ENCODE data around the gene ADAM15.

ADAM15 gene

GRCh38 chr1:155064832-155065429 is 13.8 kb downstream of the ADAM15 start:
- DNase-seq (ENCODE audit: low spot score), result no peak
- no peaks in the 10 kb centered on the region for H3K4me1 ChIP-seq (ENCODE audit: insufficient read depth, poor library complexity, severe bottlenecking)
- no peak overlapping the region for H3K4me3 ChIP-seq (ENCODE audit: severe bottlenecking)

GRCh38 chr1:155066777-155067176 is 15.7 kb downstream of the ADAM15 start:
- no peaks in the 10 kb centered on the region for H3K9me3 ChIP-seq (ENCODE audit: severe bottlenecking)
- DNase-seq (ENCODE audit: low spot score) (no peak), ATAC-seq (ENCODE audit: low read depth) (no peak)
- peaks cover 8% of the 10 kb centered on the region for H3K36me3 ChIP-seq (ENCODE audit: low read depth)
- H3K27me3 ChIP-seq (ENCODE audit: insufficient read depth, poor library complexity, severe bottlenecking), result no peaks in the 10 kb centered on the region
- no peaks in the 10 kb centered on the region for H3K4me1 ChIP-seq (ENCODE audit: insufficient read depth, poor library complexity, severe bottlenecking)
- no peak overlapping the region for H3K27ac ChIP-seq (ENCODE audit: poor library complexity, severe bottlenecking)
- TF ChIP-seq, protein P1, sequence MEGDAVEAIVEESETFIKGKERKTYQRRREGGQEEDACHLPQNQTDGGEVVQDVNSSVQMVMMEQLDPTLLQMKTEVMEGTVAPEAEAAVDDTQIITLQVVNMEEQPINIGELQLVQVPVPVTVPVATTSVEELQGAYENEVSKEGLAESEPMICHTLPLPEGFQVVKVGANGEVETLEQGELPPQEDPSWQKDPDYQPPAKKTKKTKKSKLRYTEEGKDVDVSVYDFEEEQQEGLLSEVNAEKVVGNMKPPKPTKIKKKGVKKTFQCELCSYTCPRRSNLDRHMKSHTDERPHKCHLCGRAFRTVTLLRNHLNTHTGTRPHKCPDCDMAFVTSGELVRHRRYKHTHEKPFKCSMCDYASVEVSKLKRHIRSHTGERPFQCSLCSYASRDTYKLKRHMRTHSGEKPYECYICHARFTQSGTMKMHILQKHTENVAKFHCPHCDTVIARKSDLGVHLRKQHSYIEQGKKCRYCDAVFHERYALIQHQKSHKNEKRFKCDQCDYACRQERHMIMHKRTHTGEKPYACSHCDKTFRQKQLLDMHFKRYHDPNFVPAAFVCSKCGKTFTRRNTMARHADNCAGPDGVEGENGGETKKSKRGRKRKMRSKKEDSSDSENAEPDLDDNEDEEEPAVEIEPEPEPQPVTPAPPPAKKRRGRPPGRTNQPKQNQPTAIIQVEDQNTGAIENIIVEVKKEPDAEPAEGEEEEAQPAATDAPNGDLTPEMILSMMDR (IDR thresholded peaks at IDR 0.05; ENCODE audit: poor library complexity, severe bottlenecking), result no peak
- H3K4me3 ChIP-seq (ENCODE audit: severe bottlenecking), result no peak overlapping the region

More at GRCh38 chr1:155064832-155065429, 13.8 kb downstream of the ADAM15 start:
- Histone ChIP-seq H3K27ac (ENCODE audit: poor library complexity, severe bottlenecking) (no peak overlapping the region), H3K9me3 (ENCODE audit: severe bottlenecking) (no peaks in the 10 kb centered on the region), H3K36me3 (ENCODE audit: low read depth) (peaks cover 15% of the 10 kb centered on the region), H3K27me3 (ENCODE audit: insufficient read depth, poor library complexity, severe bottlenecking) (no peaks in the 10 kb centered on the region)
- TF ChIP-seq, protein P1 (IDR thresholded peaks at IDR 0.05; ENCODE audit: poor library complexity, severe bottlenecking), result no peak
- no peak for ATAC-seq (ENCODE audit: low read depth)

DNA sequence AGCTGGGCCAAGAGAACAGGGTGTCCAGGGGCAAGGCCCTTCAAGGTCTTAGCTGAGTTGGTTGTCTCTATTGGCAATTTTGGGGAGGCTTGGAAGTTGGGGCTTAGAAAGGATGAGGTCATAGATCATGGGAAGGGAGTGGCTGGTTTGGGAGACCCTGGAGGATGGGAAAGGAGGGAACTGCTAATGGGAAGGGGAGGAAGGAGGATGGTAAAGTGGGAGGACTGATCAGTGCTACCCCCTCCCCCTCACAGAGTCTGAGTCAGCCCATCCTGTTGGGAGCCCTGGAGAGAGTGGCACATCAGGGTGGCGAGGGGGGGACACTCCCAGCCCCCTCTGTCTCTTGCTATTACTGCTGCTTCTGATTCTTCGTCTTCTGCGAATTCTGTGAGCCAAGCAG is 17.5 kb downstream of the ADAM15 start:
- TF ChIP-seq, protein P1 (IDR thresholded peaks at IDR 0.05; ENCODE audit: poor library complexity, severe bottlenecking), result no peak
- Histone ChIP-seq H3K27me3 (ENCODE audit: insufficient read depth, poor library complexity, severe bottlenecking) (no peaks in the 10 kb centered on the region), H3K4me3 (ENCODE audit: severe bottlenecking) (no peak overlapping the region), H3K27ac (ENCODE audit: poor library complexity, severe bottlenecking) (no peak overlapping the region), H3K9me3 (ENCODE audit: severe bottlenecking) (no peaks in the 10 kb centered on the region), H3K4me1 (ENCODE audit: insufficient read depth, poor library complexity, severe bottlenecking) (no peaks in the 10 kb centered on the region), H3K36me3 (ENCODE audit: low read depth) (no peaks in the 10 kb centered on the region)
- DNase-seq (ENCODE audit: low spot score), result no peak
- ATAC-seq (ENCODE audit: low read depth), result no peak

GRCh38 chr1:155069551-155070157 is 18.5 kb downstream of the ADAM15 start:
- Histone ChIP-seq H3K36me3 (ENCODE audit: low read depth) (no peaks in the 10 kb centered on the region), H3K4me3 (ENCODE audit: severe bottlenecking) (no peak overlapping the region), H3K27ac (ENCODE audit: poor library complexity, severe bottlenecking) (no peak overlapping the region), H3K4me1 (ENCODE audit: insufficient read depth, poor library complexity, severe bottlenecking) (no peaks in the 10 kb centered on the region), H3K9me3 (ENCODE audit: severe bottlenecking) (no peaks in the 10 kb centered on the region), H3K27me3 (ENCODE audit: insufficient read depth, poor library complexity, severe bottlenecking) (no peaks in the 10 kb centered on the region)
- TF ChIP-seq, protein P1 (IDR thresholded peaks at IDR 0.05; ENCODE audit: poor library complexity, severe bottlenecking), result no peak
- DNase-seq (ENCODE audit: low spot score) (no peak), ATAC-seq (ENCODE audit: low read depth) (no peak)

DNA sequence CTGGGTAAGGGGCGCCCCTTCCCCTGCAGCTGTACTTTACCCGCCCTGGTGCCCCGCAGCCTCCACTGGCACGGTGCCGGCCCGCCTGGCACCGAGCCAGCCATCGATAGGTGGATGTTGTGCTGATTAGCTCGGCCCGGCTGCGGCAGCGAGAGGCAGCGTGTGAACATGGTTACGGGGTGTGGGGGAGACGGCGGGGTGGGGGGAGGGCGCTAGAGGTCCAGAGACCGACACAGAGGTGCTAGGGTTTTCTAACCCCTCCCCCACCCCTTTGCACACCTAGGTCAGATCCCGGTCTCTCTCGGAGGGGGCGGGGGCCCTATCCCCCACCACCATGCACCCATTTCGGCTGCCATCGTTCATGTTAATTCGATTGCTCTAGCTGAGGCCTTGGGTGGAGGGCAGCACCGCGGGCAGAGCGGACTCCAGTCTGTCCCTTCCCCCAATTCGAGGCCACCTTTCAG is 19.1 kb downstream of the ADAM15 start:
- no peak overlapping the region for H3K4me3 ChIP-seq (ENCODE audit: severe bottlenecking)

More for the DNA sequence above, 19.1 kb downstream of the ADAM15 start:
- TF ChIP-seq, protein P1 (IDR thresholded peaks at IDR 0.05; ENCODE audit: poor library complexity, severe bottlenecking), result no peak
- Histone ChIP-seq H3K4me1 (ENCODE audit: insufficient read depth, poor library complexity, severe bottlenecking) (no peaks in the 10 kb centered on the region), H3K36me3 (ENCODE audit: low read depth) (no peaks in the 10 kb centered on the region), H3K9me3 (ENCODE audit: severe bottlenecking) (no peaks in the 10 kb centered on the region), H3K27me3 (ENCODE audit: insufficient read depth, poor library complexity, severe bottlenecking) (no peaks in the 10 kb centered on the region), H3K27ac (ENCODE audit: poor library complexity, severe bottlenecking) (no peak overlapping the region)
- no peak for DNase-seq (ENCODE audit: low spot score)
- ATAC-seq (ENCODE audit: low read depth), result no peak
